A673 (cell line): ENCODE results near the gene DRD1. TPM values are rescaled to one million over a fixed set of nuclear protein-coding genes. Genes with fewer than 3 reads are reported as not detected.

Source experiments
- BruUV-seq: library from RNA; stranded (reverse); fragments of 400-500 nt; replicated peaks from 2 replicates; lab custom pipeline; 2021; lab: Mats Ljungman, UMichigan
- CTCF ChIA-PET: fragments of 300-600 bp; sonication (Branson Sonifier 250); formaldehyde crosslinking; loops from one replicate; lab custom pipeline; 2022; ENCODE audit warnings: antibody characterized with exemption; lab: Charles Lee
- POLR2A ChIA-PET: fragments of 300-600 bp; sonication (Branson Sonifier 250); formaldehyde crosslinking; loops from one replicate; lab custom pipeline; 2022; ENCODE audit warnings: antibody characterized with exemption; ENCODE audit not compliant: low non-redundant PET; lab: Charles Lee
- DNase-seq: peaks from one replicate; pipeline ENCODE4 v3.0.0-alpha.2; 2015; ENCODE audit warnings: low spot score
- H3K27ac ChIP-seq: fragments of 200-600 bp; sonication (generic); 2 replicates; pipeline ENCODE4 v1.5.1; 2016; ENCODE audit warnings: mixed run types, low read depth, mild to moderate bottlenecking, mixed read lengths, antibody characterized with exemption, low read length; ENCODE audit not compliant: poor library complexity, severe bottlenecking
- H3K27me3 ChIP-seq: fragments of 200-600 bp; sonication (generic); replicated peaks from 2 replicates; pipeline ENCODE4 v1.6.1; 2017; ENCODE audit warnings: mixed run types, low read depth, mild to moderate bottlenecking, mixed read lengths, antibody characterized with exemption, low read length; ENCODE audit not compliant: insufficient read depth, poor library complexity
- H3K36me3 ChIP-seq: fragments of 200-600 bp; sonication (generic); 2 replicates; pipeline ENCODE4 v1.6.1; 2016; ENCODE audit warnings: mixed run types, mild to moderate bottlenecking, mixed read lengths, antibody characterized with exemption, low read length; ENCODE audit not compliant: insufficient read depth, poor library complexity, severe bottlenecking
- H3K4me1 ChIP-seq: fragments of 200-600 bp; sonication (generic); 2 replicates; pipeline ENCODE4 v1.6.1; 2017; ENCODE audit warnings: mixed run types, mild to moderate bottlenecking, mixed read lengths, antibody characterized with exemption, low read length; ENCODE audit not compliant: insufficient read depth, poor library complexity, severe bottlenecking
- H3K4me3 ChIP-seq: fragments of 200-600 bp; sonication (generic); 2 replicates; pipeline ENCODE4 v1.5.1; 2016; ENCODE audit warnings: low read depth, mixed run types, mild to moderate bottlenecking, mixed read lengths, low read length; ENCODE audit not compliant: poor library complexity, severe bottlenecking
- H3K9me3 ChIP-seq: fragments of 200-600 bp; sonication (generic); 2 replicates; pipeline ENCODE4 v1.6.1; 2016; ENCODE audit warnings: mixed run types, low read depth, mild to moderate bottlenecking, mixed read lengths, antibody characterized with exemption, low read length; ENCODE audit not compliant: poor library complexity, severe bottlenecking
- EZH2 ChIP-seq: fragments of 200-600 bp; sonication (generic); IDR thresholded peaks from 2 replicates; pipeline ENCODE4 v1.6.1; 2017; ENCODE audit warnings: borderline replicate concordance, low read depth, mild to moderate bottlenecking, mixed read lengths, antibody characterized with exemption, low read length; ENCODE audit not compliant: poor library complexity, severe bottlenecking
- intact Hi-C: fragments of 100-400 bp; cut with micrococcal nuclease; formaldehyde crosslinking; loops from one replicate; pipeline ENCODE4 v1.10.0; 2022; ENCODE audit not compliant: unreplicated experiment
- total RNA-seq: library from RNA; stranded (reverse); gene quantifications from 2 replicates; pipeline ENCODE4 v1.2.3, GENCODE V29; 2021
- TF ChIP-seq, protein P1 (sequence below): fragments of 300-800, 200-600 bp; sonication (generic); conservative IDR thresholded peaks from 2 replicates; pipeline ENCODE4 v1.5.1; 2017; ENCODE audit warnings: low read depth, mild to moderate bottlenecking, antibody characterized with exemption, low read length, moderate library complexity, mixed read lengths

DRD1 gene
- total RNA-seq, 1 experiment from 2014 or later, result 0.77 TPM

DNA sequence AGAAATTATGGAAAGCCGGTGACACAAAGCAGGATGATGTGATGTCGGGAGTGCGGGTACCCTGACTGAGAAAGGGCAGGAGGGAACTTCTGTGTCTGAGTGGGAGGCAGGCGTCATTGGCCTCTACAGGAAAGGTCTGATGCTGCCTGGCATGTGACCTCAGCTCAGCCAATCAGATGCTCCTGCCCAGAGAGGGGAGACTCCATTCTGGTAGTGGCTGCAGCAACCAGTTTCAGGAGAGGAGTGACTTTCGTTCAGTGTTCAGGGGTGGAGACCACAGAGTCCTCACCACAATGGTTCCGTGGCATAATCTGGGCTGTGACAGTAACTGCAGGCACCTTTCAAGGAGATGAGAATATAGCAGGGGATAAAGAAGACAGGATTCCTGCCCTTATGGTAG lies 27.6 kb upstream of the DRD1 start:
- H3K27ac ChIP-seq, result no peak overlapping the region
- H3K4me3 ChIP-seq, result no peak overlapping the region
- CTCF ChIA-PET, result no interaction called here
- TF ChIP-seq EZH2, result no peak
- TF ChIP-seq, protein P1, sequence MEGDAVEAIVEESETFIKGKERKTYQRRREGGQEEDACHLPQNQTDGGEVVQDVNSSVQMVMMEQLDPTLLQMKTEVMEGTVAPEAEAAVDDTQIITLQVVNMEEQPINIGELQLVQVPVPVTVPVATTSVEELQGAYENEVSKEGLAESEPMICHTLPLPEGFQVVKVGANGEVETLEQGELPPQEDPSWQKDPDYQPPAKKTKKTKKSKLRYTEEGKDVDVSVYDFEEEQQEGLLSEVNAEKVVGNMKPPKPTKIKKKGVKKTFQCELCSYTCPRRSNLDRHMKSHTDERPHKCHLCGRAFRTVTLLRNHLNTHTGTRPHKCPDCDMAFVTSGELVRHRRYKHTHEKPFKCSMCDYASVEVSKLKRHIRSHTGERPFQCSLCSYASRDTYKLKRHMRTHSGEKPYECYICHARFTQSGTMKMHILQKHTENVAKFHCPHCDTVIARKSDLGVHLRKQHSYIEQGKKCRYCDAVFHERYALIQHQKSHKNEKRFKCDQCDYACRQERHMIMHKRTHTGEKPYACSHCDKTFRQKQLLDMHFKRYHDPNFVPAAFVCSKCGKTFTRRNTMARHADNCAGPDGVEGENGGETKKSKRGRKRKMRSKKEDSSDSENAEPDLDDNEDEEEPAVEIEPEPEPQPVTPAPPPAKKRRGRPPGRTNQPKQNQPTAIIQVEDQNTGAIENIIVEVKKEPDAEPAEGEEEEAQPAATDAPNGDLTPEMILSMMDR, result no peak
- no TSS peak for BruUV-seq
- intact Hi-C loops, result no loop called here
- H3K27me3 ChIP-seq, result peaks cover 39% of the 10 kb centered on the region
- no peaks in the 10 kb centered on the region for H3K9me3 ChIP-seq
- no peak for DNase-seq
- POLR2A ChIA-PET, result no interaction called here
- no peaks in the 10 kb centered on the region for H3K36me3 ChIP-seq
- no peaks in the 10 kb centered on the region for H3K4me1 ChIP-seq

GRCh38 chr5:175471196-175471595 lies 27.2 kb upstream of the DRD1 start:
- TF ChIP-seq, protein P1, result no peak
- no peak for TF ChIP-seq EZH2
- DNase-seq, result no peak
- Histone ChIP-seq H3K9me3 (no peaks in the 10 kb centered on the region), H3K27me3 (peaks cover 40% of the 10 kb centered on the region), H3K4me3 (no peak overlapping the region), H3K4me1 (no peaks in the 10 kb centered on the region), H3K36me3 (no peaks in the 10 kb centered on the region), H3K27ac (no peak overlapping the region)
- CTCF ChIA-PET, result no interaction called here
- no TSS peak for BruUV-seq
- POLR2A ChIA-PET, result no interaction called here
- intact Hi-C loops, result no loop called here

GRCh38 chr5:175470781-175471180 lies 26.8 kb upstream of the DRD1 start:
- TF ChIP-seq EZH2, result no peak
- TF ChIP-seq, protein P1, result no peak
- Histone ChIP-seq H3K27ac (no peak overlapping the region), H3K9me3 (no peaks in the 10 kb centered on the region), H3K4me1 (no peaks in the 10 kb centered on the region), H3K36me3 (no peaks in the 10 kb centered on the region), H3K27me3 (peaks cover 36% of the 10 kb centered on the region), H3K4me3 (no peak overlapping the region)
- BruUV-seq, result no TSS peak
- DNase-seq, result no peak
- intact Hi-C loops, result no loop called here
- ChIA-PET CTCF (no interaction called here), POLR2A (no interaction called here)
